ENCODE data around the gene HTATIP2.

GRCh38 chr11:20357150-20357549 lies 6.4 kb upstream of the HTATIP2 start:
- TF ChIP-seq CTCF (conservative IDR thresholded peaks at IDR 0.05 in 1 of 2, IDR thresholded peaks at IDR 0.05 in 1 of 2; ENCODE audit: extremely low read depth in 1 of 2, insufficient read depth in 1 of 2, low read depth in 1 of 2, low read length in 2 of 2) (no peak), EZH2 (IDR thresholded peaks at IDR 0.05; ENCODE audit: borderline replicate concordance, low read length) (no peak)

Data from mammary epithelial cell (primary cell).